Adipose tissue (tissue), 3 donors: ENCODE results near the gene KLC4. TPM values are rescaled to one million over a fixed set of nuclear protein-coding genes. Genes with fewer than 3 reads are reported as not detected.

Experiments used
- H3K27ac ChIP-seq: one replicate; pipeline ENCODE4 v1.5.1; 2013; ENCODE audit warnings: low read depth, low read length
- WGBS, 3 donors: extraction: QIAGEN DNeasy Blood & Tissue Kit; methylation state at CpG; one replicate each; pipeline ENCODE4 v1.1.7; 2013; 5-methylcytosine and 5-hydroxymethylcytosine counted together
- polyA plus RNA-seq, 3 donors: library from polyadenylated mRNA; stranded (reverse); fragments of 200-250 nt; gene quantifications; one replicate each; pipeline ENCODE4 v1.2.3, GENCODE V29; 2013
- donor health status: healthy with polysubstance abuse.
- donor health status: Bipolar disorder and iron deficiency.
- donor health status: healthy.

KLC4 gene
- 10 to 100 TPM; 15.1 to 25.6 (median 17.8) TPM for polyA plus RNA-seq

- 0% methylated on average over 64 of the region's 64 CpGs for WGBS, 3 donors
- no peak within 1 kb of the TSS for H3K27ac ChIP-seq
Observed at GRCh38 chr6:43059168-43060033, at the start of gene KLC4, which contains the start of gene MRPL2. TSS of gene KLC4 (plus strand) at chr6:43059631. CDS start at chr6:43061336, 1,705 bp downstream. TSS of gene MRPL2 (minus strand) at chr6:43059434. CDS start at chr6:43059381, 53 bp downstream.

GRCh38 chr6:43011207-43011606 lies 48.2 kb upstream of the KLC4 start:
- H3K27ac ChIP-seq = no peak overlapping the region
- WGBS, 3 donors = 78 to 88% (median 82%) methylated on average over 6 of the region's 6 CpGs

- H3K27ac ChIP-seq = no peak overlapping the region
- 76 to 83% (median 82%) methylated on average over 6 of the region's 6 CpGs for WGBS, 3 donors
Observed at GRCh38 chr6:43012364-43012763, 47.1 kb upstream of the KLC4 start.

GRCh38 chr6:43013097-43013842 lies 46.2 kb upstream of the KLC4 start:
- 2 to 4% (median 4%) methylated on average over 25 of the region's 25 CpGs for WGBS, 3 donors

GRCh38 chr6:43013843-43014433 lies 45.5 kb upstream of the KLC4 start, which contains the start of the genes KLHDC3 and MEA1:
TSS of gene KLHDC3 (plus strand) at chr6:43014249. CDS start at chr6:43017193, 2,944 bp downstream.
TSS of gene MEA1 (minus strand) at chr6:43013946. CDS start at chr6:43013813, 133 bp downstream.
- WGBS, 3 donors = 0 to 1% (median 1%) methylated on average over 51 of the region's 51 CpGs
- H3K27ac ChIP-seq = no peak within 1 kb of the TSS

More at GRCh38 chr6:43013097-43013842, 46.2 kb upstream of the KLC4 start:
- no peak overlapping the region for H3K27ac ChIP-seq

GRCh38 chr6:43014434-43014909 lies 45.0 kb upstream of the KLC4 start:
- H3K27ac ChIP-seq = no peak overlapping the region
- 0% methylated on average over 7 of the region's 7 CpGs for WGBS, 3 donors

- 66 to 78% (median 74%) methylated on average over 7 of the region's 7 CpGs for WGBS, 3 donors
- H3K27ac ChIP-seq = no peak overlapping the region
Observed at GRCh38 chr6:43016176-43016942, 43.1 kb upstream of the KLC4 start.

GRCh38 chr6:43016943-43017334 lies 42.5 kb upstream of the KLC4 start:
- no peak overlapping the region for H3K27ac ChIP-seq
- 86 to 88% (median 87%) methylated on average over 12 of the region's 12 CpGs for whole genome bisulfite sequencing, 3 donors

GRCh38 chr6:43019152-43019551 lies 40.3 kb upstream of the KLC4 start:
- 83 to 98% (median 96%) methylated on average over 2 of the region's 2 CpGs for WGBS, 3 donors
- no peak overlapping the region for H3K27ac ChIP-seq

GRCh38 chr6:43020052-43020705 lies 39.3 kb upstream of the KLC4 start:
- H3K27ac ChIP-seq = no peak overlapping the region
- 94 to 99% (median 96%) methylated on average over 3 of the region's 3 CpGs for WGBS, 3 donors

- WGBS, 3 donors = 53 to 57% (median 56%) methylated on average over 5 of the region's 5 CpGs
- no peak overlapping the region for H3K27ac ChIP-seq
Observed at GRCh38 chr6:43020847-43021246, 38.6 kb upstream of the KLC4 start.

GRCh38 chr6:43021270-43022047 lies 38.0 kb upstream of the KLC4 start, which contains the start of gene RRP36:
TSS of gene RRP36 (plus strand) at chr6:43021623. CDS start at chr6:43021655, 32 bp downstream.
- H3K27ac ChIP-seq = peak within 1 kb of the TSS; percentile 48
- 1% methylated on average over 54 to 56 of the region's 56 CpGs for WGBS, 3 donors

GRCh38 chr6:43024436-43024835 lies 35.0 kb upstream of the KLC4 start:
- WGBS, 3 donors = 79 to 87% (median 86%) methylated on average over 2 of the region's 2 CpGs
- H3K27ac ChIP-seq = no peak overlapping the region

GRCh38 chr6:43026365-43026764 lies 33.1 kb upstream of the KLC4 start:
- 89 to 95% (median 91%) methylated on average over 5 of the region's 5 CpGs for WGBS, 3 donors
- H3K27ac ChIP-seq = no peak overlapping the region

GRCh38 chr6:43029120-43029519 lies 30.3 kb upstream of the KLC4 start:
- WGBS, 3 donors = 85 to 90% (median 85%) methylated on average over 9 of the region's 9 CpGs
- H3K27ac ChIP-seq = no peak overlapping the region

- WGBS, 3 donors = 94 to 96% (median 94%) methylated on average over 4 of the region's 4 CpGs
- no peak overlapping the region for H3K27ac ChIP-seq
Observed at GRCh38 chr6:43032326-43032725, 27.1 kb upstream of the KLC4 start.
